Umbilical cord (tissue), 1 donor: ENCODE measurements around the gene TMEM150C. TPM values are rescaled to one million over a fixed set of nuclear protein-coding genes. Genes with fewer than 3 reads are reported as not detected.

ENCODE experiments used
- total RNA-seq: library from RNA; depleted of rRNA; stranded (reverse); fragments of >200 nt; gene quantifications from one replicate; pipeline ENCODE4 v1.2.3, GENCODE V29; 2014; ENCODE audit warnings: low replicate concordance; ENCODE audit not compliant: insufficient read depth

The TMEM150C gene
- total RNA-seq, 1 donor from 2014 or later = 4.3 TPM

Other genes starting within 250 kb of the TMEM150C start
- 39.7 TPM for gene HNRNPD, start 188.0 kb downstream of the TMEM150C start, total RNA-seq
- 191 TPM for gene HNRNPDL, start 131.5 kb downstream of the TMEM150C start, total RNA-seq
- 28.2 TPM for gene ENOPH1, start 131.4 kb downstream of the TMEM150C start, total RNA-seq
- gene SCD5, start 236.8 kb upstream of the TMEM150C start, total RNA-seq = 27.2 TPM